ENCODE measurements around the gene PEX1.

DNA sequence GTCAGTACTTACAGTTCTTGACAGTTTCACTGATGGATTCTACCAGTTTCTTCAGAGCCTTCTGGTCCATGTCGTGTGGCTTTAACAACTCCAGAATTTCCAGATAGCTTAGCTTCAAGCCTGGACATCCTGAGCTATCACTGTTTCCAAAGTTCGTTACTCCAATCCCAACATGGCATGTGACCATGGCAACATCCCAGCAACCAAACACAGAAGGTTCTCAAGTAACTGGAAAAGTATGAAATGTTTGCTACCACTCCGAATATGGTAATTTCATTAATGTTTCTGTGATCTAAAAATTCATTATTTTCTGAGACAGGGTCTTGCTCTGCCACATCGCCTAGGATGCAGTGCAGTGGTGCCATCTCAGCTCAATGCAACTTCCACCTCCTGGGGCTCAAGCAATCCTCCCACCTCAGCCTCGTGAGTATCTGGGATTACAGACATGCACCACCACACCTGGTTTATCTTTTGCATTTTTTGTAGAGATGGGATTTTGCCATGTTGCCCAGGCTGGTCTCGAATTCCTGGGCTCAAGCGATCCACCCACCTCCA is 29.6 kb upstream of the PEX1 start:
- TF ChIP-seq, protein P1, sequence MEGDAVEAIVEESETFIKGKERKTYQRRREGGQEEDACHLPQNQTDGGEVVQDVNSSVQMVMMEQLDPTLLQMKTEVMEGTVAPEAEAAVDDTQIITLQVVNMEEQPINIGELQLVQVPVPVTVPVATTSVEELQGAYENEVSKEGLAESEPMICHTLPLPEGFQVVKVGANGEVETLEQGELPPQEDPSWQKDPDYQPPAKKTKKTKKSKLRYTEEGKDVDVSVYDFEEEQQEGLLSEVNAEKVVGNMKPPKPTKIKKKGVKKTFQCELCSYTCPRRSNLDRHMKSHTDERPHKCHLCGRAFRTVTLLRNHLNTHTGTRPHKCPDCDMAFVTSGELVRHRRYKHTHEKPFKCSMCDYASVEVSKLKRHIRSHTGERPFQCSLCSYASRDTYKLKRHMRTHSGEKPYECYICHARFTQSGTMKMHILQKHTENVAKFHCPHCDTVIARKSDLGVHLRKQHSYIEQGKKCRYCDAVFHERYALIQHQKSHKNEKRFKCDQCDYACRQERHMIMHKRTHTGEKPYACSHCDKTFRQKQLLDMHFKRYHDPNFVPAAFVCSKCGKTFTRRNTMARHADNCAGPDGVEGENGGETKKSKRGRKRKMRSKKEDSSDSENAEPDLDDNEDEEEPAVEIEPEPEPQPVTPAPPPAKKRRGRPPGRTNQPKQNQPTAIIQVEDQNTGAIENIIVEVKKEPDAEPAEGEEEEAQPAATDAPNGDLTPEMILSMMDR (IDR thresholded peaks at IDR 0.05), result no peak
- no peak for TF ChIP-seq POLR2AphosphoS5 (IDR thresholded peaks at IDR 0.05)
- no peak for TF ChIP-seq EP300 (IDR thresholded peaks at IDR 0.05; ENCODE audit: low read depth)

Measured in transverse colon (tissue), 4 donors.